Natural killer cell treated with Interleukin-12 subunit alpha and Interleukin-12 subunit beta and Interleukin-15 and Interleukin-18, amount 100 ng/mL, for 72 hours (primary cell): Measurements from ENCODE around the gene CSAD. TPM values are rescaled to one million over a fixed set of nuclear protein-coding genes. Genes with fewer than 3 reads are reported as not detected.
A peak's percentile ranks its signal among the peaks of the same experiment; 100 is the strongest.

Experiments used
- ATAC-seq, 2 donors: fragments of 150-1000 bp; cut with Tn5 transposase in 1 of 2; sonication (Bioruptor Pico), chemical (Tn5 transposase) in 1 of 2; 2 replicates each; pipeline ENCODE4 v1.10.0; 2021
- DNase-seq: peaks from one replicate; pipeline ENCODE4 v3.0.0; 2022; ENCODE audit warnings: low spot score
- H3K27ac Mint-ChIP-seq, 2 donors: 1 replicate in 1 of 2; 2 replicates in 1 of 2; pipeline ENCODE4 v1.8.0; 2022; ENCODE audit warnings: mixed read lengths in 2 of 2, mild to moderate bottlenecking in 1 of 2, moderate library complexity in 1 of 2
- H3K27me3 Mint-ChIP-seq, 2 donors: 1 replicate in 1 of 2; 2 replicates in 1 of 2; pipeline ENCODE4 v1.8.0; 2022; ENCODE audit warnings: mixed read lengths in 2 of 2
- H3K36me3 Mint-ChIP-seq: one replicate; pipeline ENCODE4 v1.8.0; 2022; ENCODE audit warnings: mixed read lengths
- H3K4me1 Mint-ChIP-seq, 2 donors: 1 replicate in 1 of 2; 2 replicates in 1 of 2; pipeline ENCODE4 v1.8.0; 2022; ENCODE audit warnings: low read depth in 2 of 2, mixed read lengths in 2 of 2, mild to moderate bottlenecking in 1 of 2
- H3K4me3 Mint-ChIP-seq: one replicate; pipeline ENCODE4 v1.8.0; 2022; ENCODE audit warnings: mixed read lengths
- H3K9me3 Mint-ChIP-seq: 2 replicates; pipeline ENCODE4 v1.8.0; 2022; ENCODE audit warnings: mixed read lengths
- total RNA-seq, 2 donors: library from RNA; stranded (reverse); gene quantifications; one replicate each; pipeline ENCODE4 v1.2.3, GENCODE V29; 2022

The CSAD gene, protein sequence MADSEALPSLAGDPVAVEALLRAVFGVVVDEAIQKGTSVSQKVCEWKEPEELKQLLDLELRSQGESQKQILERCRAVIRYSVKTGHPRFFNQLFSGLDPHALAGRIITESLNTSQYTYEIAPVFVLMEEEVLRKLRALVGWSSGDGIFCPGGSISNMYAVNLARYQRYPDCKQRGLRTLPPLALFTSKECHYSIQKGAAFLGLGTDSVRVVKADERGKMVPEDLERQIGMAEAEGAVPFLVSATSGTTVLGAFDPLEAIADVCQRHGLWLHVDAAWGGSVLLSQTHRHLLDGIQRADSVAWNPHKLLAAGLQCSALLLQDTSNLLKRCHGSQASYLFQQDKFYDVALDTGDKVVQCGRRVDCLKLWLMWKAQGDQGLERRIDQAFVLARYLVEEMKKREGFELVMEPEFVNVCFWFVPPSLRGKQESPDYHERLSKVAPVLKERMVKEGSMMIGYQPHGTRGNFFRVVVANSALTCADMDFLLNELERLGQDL
- total RNA-seq: 10 to 100 TPM; 26.0 to 43.2 TPM

DNA sequence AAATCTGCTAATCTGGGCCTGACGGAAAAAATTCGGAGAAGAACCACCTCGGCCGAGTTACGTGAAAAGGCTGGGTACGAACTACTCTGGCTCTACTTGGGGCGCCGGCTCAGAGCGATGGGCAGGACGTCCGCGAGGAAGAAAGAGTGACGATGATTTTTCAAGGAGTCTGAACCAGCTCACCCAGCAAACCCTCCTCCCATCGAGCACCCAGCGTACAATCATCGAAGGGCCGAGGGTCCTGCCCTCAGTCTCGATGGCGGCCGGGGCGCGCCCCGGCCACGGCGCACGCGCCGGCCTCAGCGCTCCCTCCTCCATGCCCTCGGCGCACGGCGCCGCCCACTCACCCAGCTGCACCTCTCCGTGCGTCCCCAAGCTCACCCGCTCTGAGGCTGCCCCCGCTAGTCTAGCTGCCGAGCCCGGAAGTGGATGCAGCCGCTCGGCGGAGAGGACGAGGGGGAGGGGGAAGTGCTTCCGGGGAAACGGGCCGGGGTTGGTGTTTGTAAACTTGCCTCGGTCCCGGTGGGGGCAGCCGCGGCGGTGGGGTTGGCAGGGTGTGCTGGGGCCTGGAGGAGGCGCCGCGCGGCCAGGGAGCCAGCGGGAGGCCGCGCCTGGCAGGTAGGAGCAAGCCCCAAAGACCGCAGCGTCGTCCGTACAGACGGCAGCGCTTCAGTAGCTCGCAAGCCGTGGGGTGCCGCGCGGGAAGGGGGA lies at the start of gene CSAD, which contains the start of gene ZNF740:
TSS of gene CSAD (minus strand) at position 706 of the 711 bp plus-strand sequence. CDS start 7,455 bp downstream, outside the sequence.
TSS of gene ZNF740 (plus strand) at position 503 of the 711 bp plus-strand sequence. CDS start 1,262 bp downstream, outside the sequence.
- Mint-ChIP-seq H3K4me1 (peaks cover 47 to 49% of the 10 kb centered on the region in 2 donors), H3K9me3 (no peaks in the 10 kb centered on the region), H3K27ac (peak within 1 kb of the TSS; percentile 90 to 97), H3K4me3 (peak within 1 kb of the TSS; percentile 96), H3K36me3 (peaks cover 17% of the 10 kb centered on the region), H3K27me3 (no peaks in the 10 kb centered on the region)
- peak; percentile 99 for DNase-seq
- ATAC-seq: peak; percentile 98 to 99

DNA sequence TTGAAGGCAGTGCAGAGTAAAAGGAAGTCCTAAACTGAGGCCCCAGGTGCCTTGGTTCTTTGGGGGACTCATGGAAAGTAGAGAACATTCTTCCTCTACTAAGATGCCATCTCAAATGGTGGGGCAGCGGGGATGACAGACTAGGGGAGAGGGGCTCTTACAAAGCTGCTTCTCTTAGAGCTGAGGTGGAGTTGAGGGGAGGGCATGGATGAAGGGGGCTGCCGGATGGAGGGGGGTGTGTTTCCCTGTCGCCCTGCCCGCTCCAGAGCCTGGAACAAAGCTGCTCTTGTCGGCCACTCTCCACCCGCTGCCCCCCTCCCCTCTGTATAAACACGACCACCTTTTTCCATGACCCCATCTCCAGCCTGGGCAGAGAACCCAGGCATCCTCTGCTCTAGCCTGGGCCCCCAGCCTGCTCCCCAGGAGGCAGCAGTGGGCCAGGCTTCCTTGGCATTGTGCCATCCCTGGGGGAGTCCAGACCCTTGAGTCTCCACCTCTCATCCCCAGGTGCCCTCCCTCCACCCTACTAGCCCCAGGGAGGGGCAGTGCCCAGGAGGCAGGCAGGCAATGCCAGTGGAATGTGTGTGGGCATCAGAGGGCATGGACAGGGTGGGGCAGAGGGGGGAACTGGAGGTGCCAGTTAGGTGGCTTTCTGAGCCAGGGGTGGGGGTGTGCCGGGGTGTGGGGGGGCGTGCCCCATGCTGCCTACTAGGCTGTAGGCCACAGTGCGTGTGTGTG lies 49.6 kb upstream of the CSAD start:
- ATAC-seq: no peak
- no peaks in the 10 kb centered on the region for H3K9me3 Mint-ChIP-seq
- H3K36me3 Mint-ChIP-seq: no peaks in the 10 kb centered on the region
- H3K4me3 Mint-ChIP-seq: peak overlapping the region; percentile 28
- peak overlapping the region in 1 of 2 donors; percentile 55 for H3K27ac Mint-ChIP-seq
- peaks cover 24 to 26% of the 10 kb centered on the region in 2 donors for H3K4me1 Mint-ChIP-seq
- peak; percentile 12 for DNase-seq
- no peaks in the 10 kb centered on the region for H3K27me3 Mint-ChIP-seq

DNA sequence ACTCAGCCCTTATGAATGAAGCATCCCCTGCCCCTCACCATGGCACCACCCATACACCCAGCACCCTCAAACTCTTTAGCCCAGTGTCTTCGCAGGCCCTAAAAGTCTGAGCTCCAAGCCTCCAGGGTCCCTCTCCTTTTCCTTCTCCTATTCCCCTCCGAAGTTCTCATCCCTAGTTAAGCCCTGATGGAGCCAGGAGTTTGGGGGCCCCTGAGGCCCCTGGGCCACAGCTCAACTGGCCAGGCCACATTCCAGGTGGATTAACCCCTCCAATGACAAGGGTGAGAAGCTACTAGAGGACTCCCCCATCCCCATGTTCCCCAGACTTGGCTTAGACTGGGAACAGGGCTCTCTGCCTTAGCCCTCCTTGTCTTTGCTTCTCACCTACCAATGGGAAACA lies 48.7 kb upstream of the CSAD start:
- Mint-ChIP-seq H3K9me3 (no peaks in the 10 kb centered on the region), H3K36me3 (no peaks in the 10 kb centered on the region), H3K4me3 (no peak overlapping the region), H3K27ac (peak overlapping the region; percentile 24 to 55), H3K27me3 (no peaks in the 10 kb centered on the region), H3K4me1 (peaks cover 30 to 33% of the 10 kb centered on the region in 2 donors)
- ATAC-seq (no peak), DNase-seq (peak; percentile 28)

DNA sequence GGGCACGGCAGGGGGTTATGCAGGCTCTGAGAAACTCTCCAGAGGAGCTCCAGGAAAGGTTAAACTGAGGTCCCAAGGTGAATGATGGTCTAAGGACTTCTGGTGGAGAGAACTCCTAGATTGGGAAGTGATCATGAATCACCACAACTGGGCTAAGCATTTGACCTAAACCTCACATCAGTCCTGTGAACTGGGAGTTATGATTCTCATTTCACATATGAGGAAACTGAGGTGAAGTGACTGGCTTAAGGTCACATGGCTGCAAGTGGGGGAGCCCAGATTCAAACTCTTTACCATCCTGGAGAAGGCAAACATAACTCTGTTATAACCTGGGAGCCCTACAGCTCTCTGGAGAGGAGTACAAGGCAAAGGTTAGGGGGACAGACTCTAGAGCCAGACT lies 47.1 kb upstream of the CSAD start:
- H3K27ac Mint-ChIP-seq: no peak overlapping the region
- H3K4me1 Mint-ChIP-seq: peaks cover 34 to 41% of the 10 kb centered on the region in 2 donors
- ATAC-seq: no peak
- H3K4me3 Mint-ChIP-seq: no peak overlapping the region
- no peaks in the 10 kb centered on the region for H3K27me3 Mint-ChIP-seq
- DNase-seq: peak; percentile 35
- H3K36me3 Mint-ChIP-seq: no peaks in the 10 kb centered on the region
- no peaks in the 10 kb centered on the region for H3K9me3 Mint-ChIP-seq

DNA sequence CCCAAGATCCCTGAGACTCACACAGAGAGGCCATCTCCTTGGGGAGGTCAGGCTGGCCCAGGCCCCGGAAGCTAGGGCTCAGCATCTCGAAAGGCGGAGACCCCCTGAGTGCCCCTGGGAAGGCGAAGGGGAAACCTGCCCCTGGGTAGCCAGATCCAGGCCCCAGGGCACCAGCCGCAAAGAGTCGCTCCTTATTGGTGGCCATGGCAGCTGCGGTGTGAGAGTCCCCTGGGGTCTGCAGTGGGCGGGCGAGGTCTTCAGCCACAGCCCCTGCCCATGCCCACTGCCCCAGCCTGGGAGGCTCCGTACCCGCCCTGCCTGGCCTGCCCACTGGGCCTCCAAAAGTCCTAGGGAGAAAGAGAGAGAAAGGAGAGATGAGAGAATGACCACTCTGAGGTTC lies 46.6 kb upstream of the CSAD start:
- H3K36me3 Mint-ChIP-seq: no peaks in the 10 kb centered on the region
- H3K27ac Mint-ChIP-seq: no peak overlapping the region
- H3K27me3 Mint-ChIP-seq: no peaks in the 10 kb centered on the region
- no peak for ATAC-seq
- H3K4me1 Mint-ChIP-seq: peaks cover 33 to 39% of the 10 kb centered on the region in 2 donors
- H3K9me3 Mint-ChIP-seq: no peaks in the 10 kb centered on the region
- H3K4me3 Mint-ChIP-seq: no peak overlapping the region
- DNase-seq: no peak

GRCh38 chr12:53226815-53227214 lies 46.1 kb upstream of the CSAD start:
- no peaks in the 10 kb centered on the region for H3K36me3 Mint-ChIP-seq
- H3K27me3 Mint-ChIP-seq: no peaks in the 10 kb centered on the region
- peak overlapping the region in 1 of 2 donors; percentile 45 for H3K27ac Mint-ChIP-seq
- no peaks in the 10 kb centered on the region for H3K9me3 Mint-ChIP-seq
- H3K4me1 Mint-ChIP-seq: peaks cover 37 to 44% of the 10 kb centered on the region in 2 donors
- DNase-seq (no peak), ATAC-seq (no peak)
- no peak overlapping the region for H3K4me3 Mint-ChIP-seq

DNA sequence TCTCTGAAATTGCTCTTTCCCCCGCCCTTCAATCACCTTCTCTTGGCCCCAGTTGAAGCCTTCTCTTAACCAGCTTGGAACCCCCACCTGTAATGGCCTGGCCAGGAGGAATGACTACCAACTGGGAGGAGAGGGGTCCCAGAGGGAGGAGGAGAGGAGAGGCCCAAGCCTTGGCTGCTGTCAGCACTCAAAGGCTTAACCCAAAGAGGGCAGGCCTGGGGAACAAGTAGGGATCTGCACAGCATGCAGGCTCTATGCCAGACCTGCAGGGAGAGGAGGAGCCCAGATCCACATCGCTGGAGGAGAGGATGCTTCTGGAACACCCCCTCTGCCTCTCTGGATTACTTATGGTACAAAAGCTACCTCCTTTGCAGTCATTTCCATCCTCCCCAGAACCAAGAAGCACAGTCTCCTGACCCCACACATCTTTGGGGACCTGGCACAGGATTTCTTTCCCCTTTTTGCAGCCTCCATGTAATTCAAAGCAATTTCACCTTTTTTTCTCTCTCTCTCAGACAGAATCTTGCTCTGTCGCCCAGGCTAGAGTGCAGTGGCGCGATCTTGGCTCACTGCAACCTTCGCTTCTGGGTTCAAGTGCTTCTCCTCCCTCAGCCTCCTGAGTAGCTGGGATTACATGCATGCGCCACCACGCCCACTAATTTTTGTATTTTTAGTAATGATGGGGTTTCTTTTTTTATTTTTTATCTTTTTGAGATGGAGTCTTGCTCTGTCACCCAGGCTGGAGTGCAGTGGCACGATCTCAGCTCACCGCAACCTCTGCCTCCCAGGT lies 45.1 kb upstream of the CSAD start:
- ATAC-seq (no peak), DNase-seq (no peak)
- Mint-ChIP-seq H3K4me3 (no peak overlapping the region), H3K36me3 (no peaks in the 10 kb centered on the region), H3K9me3 (no peaks in the 10 kb centered on the region), H3K27me3 (no peaks in the 10 kb centered on the region), H3K27ac (peak overlapping the region in 1 of 2 donors; percentile 22), H3K4me1 (peaks cover 42 to 50% of the 10 kb centered on the region in 2 donors)

GRCh38 chr12:53224897-53225634 lies 44.3 kb upstream of the CSAD start:
- DNase-seq (no peak), ATAC-seq (no peak)
- H3K27ac Mint-ChIP-seq: peak overlapping the region in 1 of 2 donors; percentile 22
- no peaks in the 10 kb centered on the region for H3K27me3 Mint-ChIP-seq
- peaks cover 44 to 50% of the 10 kb centered on the region in 2 donors for H3K4me1 Mint-ChIP-seq
- H3K36me3 Mint-ChIP-seq: no peaks in the 10 kb centered on the region
- no peaks in the 10 kb centered on the region for H3K9me3 Mint-ChIP-seq
- no peak overlapping the region for H3K4me3 Mint-ChIP-seq

- H3K27ac Mint-ChIP-seq: peak overlapping the region; percentile 37 to 89
- peak overlapping the region; percentile 58 for H3K4me3 Mint-ChIP-seq
- DNase-seq (no peak), ATAC-seq (no peak)
- peaks cover 44 to 48% of the 10 kb centered on the region in 2 donors for H3K4me1 Mint-ChIP-seq
- H3K27me3 Mint-ChIP-seq: no peaks in the 10 kb centered on the region
- H3K9me3 Mint-ChIP-seq: no peaks in the 10 kb centered on the region
- no peaks in the 10 kb centered on the region for H3K36me3 Mint-ChIP-seq
Observed at GRCh38 chr12:53224061-53224896, 43.6 kb upstream of the CSAD start.

DNA sequence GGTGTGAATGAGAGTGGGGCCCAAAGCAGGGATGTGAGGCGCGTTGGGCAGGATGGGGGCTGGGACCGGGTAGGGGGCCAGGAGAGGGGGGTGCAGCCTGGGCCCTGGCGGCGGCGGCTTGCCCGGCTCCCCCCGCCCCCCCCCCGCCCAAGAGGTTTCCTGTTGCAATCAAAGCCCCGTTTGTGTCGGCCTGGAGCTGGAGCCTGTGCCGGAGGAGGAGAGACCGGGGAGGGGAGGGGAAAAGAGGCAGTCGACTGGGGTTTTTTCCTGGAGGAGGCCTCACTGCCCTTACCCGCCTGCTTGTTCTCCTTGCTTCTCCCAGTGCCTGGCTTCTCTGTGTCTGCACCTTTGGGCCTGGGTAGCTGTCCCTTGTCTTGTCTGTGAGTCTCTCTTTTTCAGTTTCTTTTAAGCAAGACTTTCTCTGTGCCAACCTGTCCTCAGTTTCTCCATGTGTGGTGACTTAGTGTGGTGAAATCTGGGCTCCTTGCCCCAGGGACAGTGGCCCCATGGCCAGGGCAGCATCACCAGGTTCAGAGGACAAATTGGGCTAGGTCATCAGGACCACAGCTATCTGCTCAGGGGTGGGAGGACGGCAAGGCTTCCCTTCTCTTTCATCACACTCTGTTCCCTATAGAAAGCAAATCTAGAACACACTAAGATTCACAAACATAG lies 42.8 kb upstream of the CSAD start:
- peak; percentile 56 for DNase-seq
- ATAC-seq: no peak
- Mint-ChIP-seq H3K4me3 (peak overlapping the region; percentile 58), H3K9me3 (no peaks in the 10 kb centered on the region), H3K4me1 (peaks cover 49 to 54% of the 10 kb centered on the region in 2 donors), H3K27ac (peak overlapping the region; percentile 37 to 89), H3K36me3 (no peaks in the 10 kb centered on the region), H3K27me3 (no peaks in the 10 kb centered on the region)

GRCh38 chr12:53222806-53223261 lies 42.1 kb upstream of the CSAD start:
- no peak for ATAC-seq
- Mint-ChIP-seq H3K9me3 (no peaks in the 10 kb centered on the region), H3K4me3 (peak overlapping the region; percentile 95), H3K36me3 (no peaks in the 10 kb centered on the region), H3K27ac (peak overlapping the region; percentile 86 to 89), H3K4me1 (peaks cover 56 to 61% of the 10 kb centered on the region in 2 donors), H3K27me3 (no peaks in the 10 kb centered on the region)
- no peak for DNase-seq
